ENCODE data around the gene RAB7B. TPM values are rescaled to one million over a fixed set of nuclear protein-coding genes. Genes with fewer than 3 reads are reported as not detected.

RAB7B gene
- total and polyA plus RNA-seq, 2 of the 13 experiments (the other 11 are each of a cell fraction or from before 2014, with no cell fraction given) = 0.05 to 0.46 TPM

- no peak for FAIRE-seq
- TF ChIP-seq NFIB (CRISPR knock-in tag; IDR thresholded peaks at IDR 0.05; ENCODE audit: borderline replicate concordance) (no peak), GPN1 (CRISPR knock-in tag; IDR thresholded peaks at IDR 0.05; ENCODE audit: borderline replicate concordance) (no peak), UBTF (CRISPR knock-in tag; IDR thresholded peaks at IDR 0.05) (no peak), SP1 (IDR thresholded peaks at IDR 0.05) (no peak), SP1 (CRISPR knock-in tag; IDR thresholded peaks at IDR 0.05) (no peak), ZNF335 (CRISPR knock-in tag; IDR thresholded peaks at IDR 0.05) (no peak), TCF7 (IDR thresholded peaks at IDR 0.05; ENCODE audit: low read depth) (peak; percentile 74), KDM2A (CRISPR knock-in tag; IDR thresholded peaks at IDR 0.05; ENCODE audit: borderline replicate concordance, low read depth) (0 out of 2 replicates have a peak, but pooled peaks have one; percentile 27), MAFK (conservative IDR thresholded peaks at IDR 0.05 in 1 of 2, IDR thresholded peaks at IDR 0.05 in 1 of 2; ENCODE audit: low read length in 2 of 2) (peak in 1 of 2 experiments; percentile 52; a peak in 3 of 4 replicates), KMT2A (CRISPR knock-in tag; IDR thresholded peaks at IDR 0.05) (no peak), SOX5 (CRISPR knock-in tag; IDR thresholded peaks at IDR 0.05; ENCODE audit: borderline replicate concordance) (peak; percentile 11; the same call in 1 of the 2 replicates), SP5 (CRISPR knock-in tag; IDR thresholded peaks at IDR 0.05; ENCODE audit: borderline replicate concordance, low read depth) (no peak), ZNF562 (CRISPR knock-in tag; IDR thresholded peaks at IDR 0.05; ENCODE audit: borderline replicate concordance) (no peak), ZHX1 (CRISPR knock-in tag; IDR thresholded peaks at IDR 0.05; ENCODE audit: low read depth) (no peak), ZNF580 (CRISPR knock-in tag; IDR thresholded peaks at IDR 0.05; ENCODE audit: borderline replicate concordance, low read depth) (no peak), CEBPB (IDR thresholded peaks at IDR 0.05; ENCODE audit: borderline replicate concordance, low read depth, low read length) (peak; percentile 52; the same call in 1 of the 2 replicates), CEBPG (CRISPR knock-in tag; IDR thresholded peaks at IDR 0.05) (peak; percentile 42; the same call in 1 of the 2 replicates), RAD21 (CRISPR knock-in tag; IDR thresholded peaks at IDR 0.05) (no peak), NR2F6 (IDR thresholded peaks at IDR 0.05) (0 out of 2 replicates have a peak, but pooled peaks have one; percentile 23), NR2F6 (CRISPR knock-in tag; IDR thresholded peaks at IDR 0.05) (no peak), ZFP37 (CRISPR knock-in tag; IDR thresholded peaks at IDR 0.05; ENCODE audit: borderline replicate concordance) (no peak)
These were observed 69.2 kb downstream of the RAB7B start for GRCh38 chr1:205933671-205934618.

More at GRCh38 chr1:205933671-205934618, 69.2 kb downstream of the RAB7B start:
- no peak overlapping the region for H3K9ac ChIP-seq (ENCODE audit: insufficient read depth, low read depth, low read length)
- H3K9me3 ChIP-seq (ENCODE audit: low read length) = no peaks in the 10 kb centered on the region
- H2AFZ ChIP-seq (ENCODE audit: low read length) = no peak overlapping the region
- no peaks in the 10 kb centered on the region for H3K36me3 ChIP-seq (replicated peaks in 1 of 2; ENCODE audit: control insufficient read depth in 1 of 2, insufficient read depth in 2 of 2, low read length in 2 of 2)
- H3K27me3 ChIP-seq (ENCODE audit: control insufficient read depth in 1 of 2, insufficient read depth in 2 of 2, low read length in 2 of 2) = peaks cover 2 to 37% of the 10 kb centered on the region in 2 experiments; a peak in 4 of 5 replicates
- peak; percentile 87 for DNase-seq (ENCODE audit: low spot score)
- no peak overlapping the region for H3K4me3 ChIP-seq (replicated peaks in 1 of 3; ENCODE audit: insufficient read depth in 1 of 3, low read depth in 2 of 3, low read length in 3 of 3)
- peak; percentile 58 for ATAC-seq
- WGBS (ENCODE audit: low lambda C conversion rate) = 11% methylated on average over 5 of the region's 7 CpGs
- H3K79me2 ChIP-seq (ENCODE audit: insufficient read depth, low read length) = no peaks in the 10 kb centered on the region
- ChIA-PET CTCF (ENCODE audit: low intra/inter-chr PET ratio, low total read pairs) (no interaction called here), POLR2A (no interaction called here)
- peaks cover 33% of the 10 kb centered on the region for H3K4me1 ChIP-seq (ENCODE audit: insufficient read depth, low read length)
- peak overlapping the region; percentile 4; the same call in 1 of the 2 replicates for H3K4me2 ChIP-seq (ENCODE audit: low read depth, low read length)
- no peak overlapping the region for H3K27ac ChIP-seq (ENCODE audit: extremely low read length, insufficient read depth, low read length)
- intact Hi-C loops (cut with micrococcal nuclease; ENCODE audit: unreplicated experiment) = loop anchor here (2.0 kb wide), 1 partner anchor 21 kb away; no protein-coding TSS in a partner anchor
- in situ Hi-C loops (cut with HindIII; ENCODE audit: extremely low pct_ligation_motif_present, low pct_unique_long_range_greater_than_20kb) = no loop called here
- no peaks in the 10 kb centered on the region for H4K20me1 ChIP-seq (ENCODE audit: insufficient read depth, low read length)
- BruUV-seq (replicated peaks) = no TSS peak
